ENCODE measurements around the gene PSORS1C1. TPM values are rescaled to one million over a fixed set of nuclear protein-coding genes. Genes with fewer than 3 reads are reported as not detected.

Gene PSORS1C1
- total RNA-seq, 1 experiment from 2014 or later = 0.48 TPM

DNA sequence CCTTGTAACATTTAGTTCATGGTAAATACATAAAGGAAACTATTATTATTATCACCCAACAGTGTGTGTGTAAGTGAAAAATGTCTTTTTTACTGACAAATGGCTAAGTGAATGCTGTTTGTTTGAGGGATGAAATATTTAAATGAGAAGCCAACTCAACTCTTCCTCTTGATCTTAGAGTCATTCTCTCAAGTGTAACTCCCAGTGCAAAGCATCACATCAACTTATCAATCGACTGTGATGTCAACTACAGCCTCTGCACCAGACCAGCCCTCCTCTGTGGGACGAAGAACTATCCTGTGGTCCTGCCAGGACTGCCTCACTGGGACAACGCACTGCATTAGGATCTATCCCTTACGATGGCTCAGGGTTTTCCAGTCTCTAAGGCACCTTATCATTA, 7.5 kb upstream of the PSORS1C1 start:
- Histone ChIP-seq H2AFZ (ENCODE audit: low read length) (no peak overlapping the region), H3K27ac (ENCODE audit: insufficient read length, low read depth, low read length) (no peak overlapping the region), H3K9me3 (ENCODE audit: control insufficient read depth, low read depth, low read length) (no peaks in the 10 kb centered on the region), H2BK20ac (ENCODE audit: low read depth, low read length, poor library complexity, severe bottlenecking) (no peak overlapping the region), H3K4ac (ENCODE audit: low read depth, low read length) (no peak overlapping the region), H3K4me2 (ENCODE audit: insufficient read depth, insufficient read length, low read length) (no peak overlapping the region), H3T11ph (ENCODE audit: low read length) (no peak overlapping the region), H3K18ac (ENCODE audit: insufficient read length, low read depth, low read length) (no peak overlapping the region), H3K9ac (ENCODE audit: extremely low read depth, insufficient read length, low read length) (no peak overlapping the region), H4K5ac (ENCODE audit: insufficient read length, low read depth, low read length) (no peak overlapping the region), H2AK5ac (ENCODE audit: insufficient read length, low read length) (no peak overlapping the region), H3K79me2 (ENCODE audit: insufficient read depth, low read length) (no peaks in the 10 kb centered on the region), H2BK5ac (ENCODE audit: insufficient read length, low read length) (no peak overlapping the region), H4K20me1 (ENCODE audit: control insufficient read depth, insufficient read depth, insufficient read length) (no peaks in the 10 kb centered on the region), H2BK12ac (ENCODE audit: insufficient read length, low read depth, low read length) (no peak overlapping the region), H2BK15ac (ENCODE audit: low read depth, low read length) (no peak overlapping the region), H3K79me1 (ENCODE audit: insufficient read depth, low read depth, low read length, poor library complexity, severe bottlenecking) (no peaks in the 10 kb centered on the region), H4K91ac (ENCODE audit: insufficient read length, low read depth, low read length) (no peak overlapping the region), H3K23me2 (ENCODE audit: insufficient read length, low read depth, low read length, poor library complexity, severe bottlenecking) (no peaks in the 10 kb centered on the region), H4K8ac (replicated peaks; ENCODE audit: insufficient read length, low read depth, low read length) (no peak overlapping the region), H3K56ac (ENCODE audit: insufficient read length, low read depth, low read length) (no peak overlapping the region), H3K23ac (ENCODE audit: insufficient read length, low read depth, low read length) (no peak overlapping the region), H3K14ac (ENCODE audit: insufficient read depth, low read length) (no peak overlapping the region), H3K27me3 (ENCODE audit: insufficient read depth, low read length) (no peaks in the 10 kb centered on the region; the same call in 1 of the 2 replicates), H2BK120ac (ENCODE audit: low read depth, low read length, poor library complexity, severe bottlenecking) (no peak overlapping the region), H3K4me1 (ENCODE audit: insufficient read depth, low read length) (peaks cover 7% of the 10 kb centered on the region; the same call in 1 of the 2 replicates)
- H3K27ac Mint-ChIP-seq = no peak overlapping the region; a peak in 1 of 7 replicates
- H3K4me1 Mint-ChIP-seq = peaks cover 22 to 23% of the 10 kb centered on the region in 2 experiments
- TF ChIP-seq, protein P1, sequence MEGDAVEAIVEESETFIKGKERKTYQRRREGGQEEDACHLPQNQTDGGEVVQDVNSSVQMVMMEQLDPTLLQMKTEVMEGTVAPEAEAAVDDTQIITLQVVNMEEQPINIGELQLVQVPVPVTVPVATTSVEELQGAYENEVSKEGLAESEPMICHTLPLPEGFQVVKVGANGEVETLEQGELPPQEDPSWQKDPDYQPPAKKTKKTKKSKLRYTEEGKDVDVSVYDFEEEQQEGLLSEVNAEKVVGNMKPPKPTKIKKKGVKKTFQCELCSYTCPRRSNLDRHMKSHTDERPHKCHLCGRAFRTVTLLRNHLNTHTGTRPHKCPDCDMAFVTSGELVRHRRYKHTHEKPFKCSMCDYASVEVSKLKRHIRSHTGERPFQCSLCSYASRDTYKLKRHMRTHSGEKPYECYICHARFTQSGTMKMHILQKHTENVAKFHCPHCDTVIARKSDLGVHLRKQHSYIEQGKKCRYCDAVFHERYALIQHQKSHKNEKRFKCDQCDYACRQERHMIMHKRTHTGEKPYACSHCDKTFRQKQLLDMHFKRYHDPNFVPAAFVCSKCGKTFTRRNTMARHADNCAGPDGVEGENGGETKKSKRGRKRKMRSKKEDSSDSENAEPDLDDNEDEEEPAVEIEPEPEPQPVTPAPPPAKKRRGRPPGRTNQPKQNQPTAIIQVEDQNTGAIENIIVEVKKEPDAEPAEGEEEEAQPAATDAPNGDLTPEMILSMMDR (conservative IDR thresholded peaks at IDR 0.05) = no peak
- H3K4me3 Mint-ChIP-seq = no peak overlapping the region
- no peak for DNase-seq
- WGBS (ENCODE audit: extremely low coverage, insufficient read length, low lambda C conversion rate) = no CpG with 5 or more reads among the region's 4 CpGs
- no peaks in the 10 kb centered on the region; a peak in 1 of 5 replicates for H3K9me3 Mint-ChIP-seq
- H3K36me3 Mint-ChIP-seq (ENCODE audit: insufficient read depth in 1 of 3, low read depth in 3 of 3) = no peaks in the 10 kb centered on the region
- H3K27me3 Mint-ChIP-seq (ENCODE audit: low read depth) = peaks cover 36% of the 10 kb centered on the region
